DMS153 (cell line): ENCODE data around the gene SLC25A13.
"Not testable (repeated sequence)": the region's sequence is repeated elsewhere in the genome, so short reads cannot be mapped to it uniquely, and the experiment has no call there.

Experiments
- DNase-seq: peaks from one replicate; lab custom pipeline; 2025; lab: John Stamatoyannopoulos, UW

SLC25A13 gene

GRCh38 chr7:96321658-96322372 is at the start of gene SLC25A13:
Gene SLC25A13, minus strand, starts transcription at chr7:96322098. Its CDS starts 142 bp downstream, at chr7:96321956.
- DNase-seq, result peak; percentile 53

- DNase-seq, result not testable (repeated sequence)
These were observed 44.0 kb upstream of the SLC25A13 start for GRCh38 chr7:96365916-96366315.

DNA sequence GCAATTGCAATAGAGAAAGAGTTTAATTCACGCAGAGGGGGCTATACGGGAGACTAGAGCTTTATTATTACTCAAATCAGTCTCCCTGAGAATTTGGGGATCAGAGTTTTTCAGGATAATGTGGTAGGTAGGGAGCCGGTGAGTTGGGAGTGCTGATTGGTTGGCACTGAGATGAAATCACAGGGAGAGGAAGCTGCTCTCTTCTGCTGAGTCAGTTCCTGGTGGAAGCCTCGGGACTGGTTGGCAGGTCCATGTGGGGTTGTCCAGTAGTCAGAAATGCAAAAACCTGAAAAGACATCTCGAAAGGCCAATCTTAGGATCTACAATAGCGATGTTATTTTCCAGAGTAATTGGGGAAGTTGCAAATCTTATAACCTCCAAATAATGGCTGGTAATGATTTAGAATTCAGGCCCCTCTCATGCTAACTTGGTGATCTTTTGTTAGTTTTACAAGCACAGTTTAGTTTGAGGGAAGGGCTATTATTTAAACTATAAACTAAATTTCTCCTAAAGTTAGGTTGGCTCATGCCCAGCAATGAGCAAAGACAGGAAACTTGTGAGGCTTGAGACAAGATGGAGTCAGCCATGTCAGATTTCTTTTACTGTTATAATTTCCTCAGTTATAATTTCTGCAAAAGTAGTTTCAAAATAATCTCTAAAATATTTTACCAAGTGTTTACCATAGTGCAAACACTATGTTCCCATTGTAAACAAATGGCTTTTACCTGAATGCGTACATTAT is 39.4 kb upstream of the SLC25A13 start:
- DNase-seq, result no peak

- no peak for DNase-seq
These were observed 38.0 kb upstream of the SLC25A13 start for GRCh38 chr7:96359876-96360275.

- not testable (repeated sequence) for DNase-seq
These were observed 36.5 kb upstream of the SLC25A13 start for GRCh38 chr7:96358236-96358971.

- no peak for DNase-seq
These were observed 34.1 kb upstream of the SLC25A13 start for GRCh38 chr7:96355990-96356506.

DNA sequence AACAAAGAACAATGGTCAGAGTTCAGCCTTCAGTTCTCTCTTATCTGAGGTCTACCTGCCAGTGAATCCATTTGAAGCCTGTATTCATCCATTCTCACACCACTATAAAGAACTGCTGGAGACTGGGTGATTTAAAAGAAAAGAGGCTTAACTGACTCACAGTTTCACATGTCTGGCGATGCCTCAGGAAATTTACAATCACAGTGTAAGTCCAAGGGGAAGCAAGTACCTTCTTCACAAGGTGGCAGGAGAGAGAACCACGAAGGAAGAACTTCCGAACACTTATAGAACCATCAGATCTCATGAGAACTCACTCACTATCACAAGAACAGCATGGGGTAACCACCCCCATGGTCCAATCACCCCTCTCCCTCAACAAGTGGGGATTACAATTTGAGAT is 33.0 kb upstream of the SLC25A13 start:
- no peak for DNase-seq

- no peak for DNase-seq
These were observed 27.7 kb upstream of the SLC25A13 start for GRCh38 chr7:96349572-96349971.

DNA sequence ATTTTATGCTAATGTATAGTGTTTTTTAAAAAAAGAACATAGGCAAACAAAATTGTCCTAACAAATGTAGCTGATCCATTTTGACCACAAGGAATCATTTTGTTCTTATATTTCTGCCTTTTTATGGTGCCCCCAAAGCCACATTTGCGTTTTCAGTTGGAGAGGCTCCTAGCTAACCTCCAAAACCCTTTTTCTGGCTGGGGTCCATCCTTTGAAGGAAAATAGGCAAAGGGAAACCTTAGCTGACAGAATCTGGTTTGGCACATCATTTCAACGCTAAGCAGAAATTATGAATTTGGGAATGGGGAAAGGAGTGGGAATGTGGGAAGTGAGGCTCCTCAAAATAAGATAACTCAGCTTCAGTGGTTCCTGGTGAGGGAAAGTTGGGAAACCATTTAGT is 25.6 kb upstream of the SLC25A13 start:
- DNase-seq, result no peak

DNA sequence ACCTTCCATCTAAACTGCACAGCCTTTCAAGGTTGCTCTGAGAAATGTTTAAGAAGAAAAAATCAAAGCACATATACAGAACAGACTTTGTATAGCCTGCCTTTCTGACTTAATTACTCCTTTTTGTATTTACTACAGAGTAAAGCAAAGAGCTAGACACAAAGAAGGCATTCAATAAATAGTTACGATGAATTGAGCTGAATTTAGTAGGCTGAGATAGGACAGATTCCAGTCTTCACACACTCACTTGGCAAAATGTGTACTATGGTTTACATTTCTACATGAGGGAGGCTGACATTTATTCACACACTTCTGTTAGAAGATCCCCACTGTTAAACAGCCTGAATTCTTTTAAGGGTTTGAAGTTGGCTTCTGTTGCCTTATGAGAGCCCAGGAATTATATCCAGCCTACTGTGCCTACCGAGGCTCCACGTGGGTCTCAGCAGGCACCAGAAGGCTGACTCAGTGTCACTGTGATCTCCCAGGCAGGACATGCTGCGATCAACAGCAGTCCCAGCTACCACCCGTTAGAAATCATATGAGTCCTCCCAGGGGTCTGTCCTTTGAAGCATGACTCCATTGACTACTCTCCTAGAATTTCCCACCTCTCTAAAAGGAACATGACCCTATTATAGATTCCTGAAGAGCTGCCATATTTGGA is 24.5 kb upstream of the SLC25A13 start:
- no peak for DNase-seq

DNA sequence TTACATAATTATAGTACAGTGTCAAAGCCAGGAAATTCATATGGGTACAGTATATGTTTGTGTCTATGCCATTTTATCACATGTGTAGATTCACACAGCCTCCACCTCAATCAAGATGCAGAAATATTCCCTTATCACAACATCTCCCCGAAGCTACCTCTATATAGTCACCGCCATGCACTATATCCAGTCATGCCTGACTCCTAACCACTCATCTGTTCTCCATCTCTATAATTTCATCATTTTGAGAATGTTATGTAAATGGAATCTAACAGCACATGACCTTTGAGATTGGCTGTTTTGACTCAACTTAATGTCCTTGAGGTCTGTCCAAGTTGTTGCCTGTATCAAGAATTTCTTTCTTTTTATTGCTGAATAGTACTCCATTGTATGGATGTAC is 22.3 kb upstream of the SLC25A13 start:
- no peak for DNase-seq

- no peak for DNase-seq
These were observed 20.2 kb upstream of the SLC25A13 start for GRCh38 chr7:96342049-96342448.

GRCh38 chr7:96337519-96337918 is 15.6 kb upstream of the SLC25A13 start:
- no peak for DNase-seq

GRCh38 chr7:96332325-96332724 is 10.4 kb upstream of the SLC25A13 start:
- DNase-seq, result no peak

- DNase-seq, result no peak
These were observed 9.9 kb upstream of the SLC25A13 start for GRCh38 chr7:96331775-96332174.

DNA sequence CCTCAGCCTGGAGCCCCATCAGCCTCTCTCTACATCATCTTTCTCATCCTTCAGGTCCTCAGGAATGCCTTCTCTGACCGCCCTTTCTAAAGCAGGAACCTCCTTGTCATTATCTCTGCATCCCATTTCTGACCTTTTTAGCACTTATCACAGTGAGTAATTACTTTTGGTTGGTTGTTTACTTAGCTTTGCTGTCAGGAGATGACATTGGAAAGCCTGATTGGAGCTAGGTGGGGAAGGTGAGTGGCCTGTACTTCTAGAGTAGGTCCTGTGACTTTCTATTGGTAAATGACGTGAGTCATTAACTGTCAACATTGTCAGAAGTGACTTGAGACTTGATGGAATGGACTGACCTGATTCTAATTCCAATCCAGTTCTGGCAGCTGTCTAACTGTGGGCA is 9.3 kb upstream of the SLC25A13 start:
- no peak for DNase-seq

DNA sequence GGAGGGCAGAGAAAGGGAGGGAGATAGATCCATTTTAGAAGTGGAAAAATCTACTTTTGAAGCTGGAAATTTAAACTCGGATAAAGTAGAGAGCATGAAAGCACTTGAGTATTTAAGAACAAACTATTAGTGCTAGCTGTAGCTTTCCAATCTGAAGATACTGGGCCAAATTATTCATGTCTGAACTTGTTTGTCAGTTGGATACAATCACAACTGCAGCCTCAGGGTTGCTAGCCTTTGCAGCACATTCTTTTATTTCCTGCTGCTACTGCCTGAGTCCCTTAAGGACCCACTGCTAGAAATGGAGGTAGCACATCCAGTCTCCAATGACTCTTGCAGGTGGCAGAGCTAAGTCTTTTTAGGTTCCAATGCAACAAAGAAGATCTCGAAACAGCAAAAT is 8.3 kb upstream of the SLC25A13 start:
- DNase-seq, result peak; percentile 42

DNA sequence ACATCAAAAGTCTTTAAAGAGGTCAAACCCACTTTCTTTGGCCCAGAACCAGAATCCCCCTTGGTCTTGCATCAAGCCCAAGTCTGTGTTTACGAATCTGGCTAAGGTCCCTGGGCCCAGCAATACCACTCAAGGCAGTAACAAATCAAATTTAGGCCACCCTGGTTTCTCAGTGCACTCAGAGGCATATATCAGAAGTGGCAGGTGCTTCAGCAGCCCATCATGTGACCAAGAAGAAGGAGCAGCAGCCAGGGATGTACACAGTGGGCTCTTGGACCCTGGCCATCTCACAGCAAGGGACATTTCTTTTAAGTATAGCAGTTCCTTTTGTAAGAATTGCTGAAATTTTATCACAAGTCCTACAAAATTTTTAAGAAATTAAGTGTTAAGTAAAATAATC is 7.3 kb upstream of the SLC25A13 start:
- no peak for DNase-seq

DNA sequence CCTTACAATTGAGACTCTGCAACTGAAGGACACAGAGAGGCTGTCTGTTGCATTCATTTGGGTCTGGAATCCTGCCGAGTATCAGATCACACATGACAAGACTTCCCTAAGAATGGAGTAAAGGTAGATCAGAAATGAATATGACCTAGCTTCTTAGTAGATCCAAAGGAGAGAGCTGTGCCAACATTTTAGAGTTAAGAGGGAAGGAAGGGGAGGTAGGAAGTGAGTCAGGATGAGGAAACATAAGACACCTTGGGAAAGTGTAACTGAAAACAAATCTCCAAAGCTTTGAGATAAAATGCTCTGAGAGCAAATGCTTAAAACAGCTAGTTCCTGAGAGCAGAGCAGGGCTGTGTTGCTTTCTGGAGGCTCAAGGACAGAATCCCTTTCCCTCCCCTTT is 6.1 kb upstream of the SLC25A13 start:
- no peak for DNase-seq

GRCh38 chr7:96327429-96327828 is 5.5 kb upstream of the SLC25A13 start:
- peak; percentile 40 for DNase-seq

GRCh38 chr7:96326752-96327151 is 4.9 kb upstream of the SLC25A13 start:
- not testable (repeated sequence) for DNase-seq

DNA sequence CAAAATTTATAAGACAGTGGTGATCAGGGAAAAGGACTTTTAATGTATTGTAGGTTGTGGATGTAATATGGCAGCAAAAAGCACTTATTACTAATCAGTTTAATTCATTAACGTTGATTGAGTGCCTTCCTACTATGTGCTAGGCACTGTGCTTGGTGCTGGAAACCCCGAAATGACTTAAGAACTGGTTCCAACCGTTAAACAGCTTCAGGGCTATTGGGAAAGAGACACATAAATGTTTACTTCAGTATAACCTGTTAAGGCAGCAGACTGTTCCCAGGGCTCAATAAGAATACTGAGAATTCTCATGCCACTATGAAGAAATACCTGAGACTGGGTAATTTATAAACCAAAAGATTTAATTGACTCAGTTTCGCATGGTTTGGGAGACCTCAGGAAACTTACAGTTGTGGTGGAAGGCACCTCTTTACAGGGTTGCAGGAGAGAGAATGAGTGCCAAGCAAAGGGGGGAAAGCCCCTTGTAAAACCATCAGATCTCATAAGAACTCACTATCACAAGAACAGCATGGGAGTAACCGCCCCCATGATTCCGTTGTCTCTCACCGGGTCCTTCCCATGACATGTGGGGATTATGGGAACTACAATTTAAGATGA is 1.1 kb upstream of the SLC25A13 start:
- no peak for DNase-seq
